NB4 (cell line): ENCODE results near the gene AMHR2.

Experiments used
- DNase-seq: peaks from one replicate; pipeline ENCODE4 v3.0.0; 2010; ENCODE audit warnings: low read depth
- H3K4me3 ChIP-seq: one replicate; pipeline ENCODE4 v1.5.1; 2011; ENCODE audit warnings: mild to moderate bottlenecking, low read depth, low read length, moderate library complexity
- CTCF ChIP-seq: IDR thresholded peaks from one replicate; pipeline ENCODE4 v1.5.1; 2012; ENCODE audit warnings: low read depth, low read length
- MYC ChIP-seq: IDR thresholded peaks from 2 replicates; pipeline ENCODE4 v1.6.1; 2011; ENCODE audit warnings: low read depth, low read length
- POLR2A ChIP-seq: IDR thresholded peaks from 2 replicates; pipeline ENCODE4 v1.6.1; 2011; ENCODE audit warnings: mild to moderate bottlenecking; ENCODE audit not compliant: insufficient read length; ENCODE audit errors: extremely low read depth
- TF ChIP-seq, protein P1 (sequence below): IDR thresholded peaks from 2 replicates; pipeline ENCODE4 v1.6.1; 2011; ENCODE audit warnings: low read depth, low read length

AMHR2 gene

DNA sequence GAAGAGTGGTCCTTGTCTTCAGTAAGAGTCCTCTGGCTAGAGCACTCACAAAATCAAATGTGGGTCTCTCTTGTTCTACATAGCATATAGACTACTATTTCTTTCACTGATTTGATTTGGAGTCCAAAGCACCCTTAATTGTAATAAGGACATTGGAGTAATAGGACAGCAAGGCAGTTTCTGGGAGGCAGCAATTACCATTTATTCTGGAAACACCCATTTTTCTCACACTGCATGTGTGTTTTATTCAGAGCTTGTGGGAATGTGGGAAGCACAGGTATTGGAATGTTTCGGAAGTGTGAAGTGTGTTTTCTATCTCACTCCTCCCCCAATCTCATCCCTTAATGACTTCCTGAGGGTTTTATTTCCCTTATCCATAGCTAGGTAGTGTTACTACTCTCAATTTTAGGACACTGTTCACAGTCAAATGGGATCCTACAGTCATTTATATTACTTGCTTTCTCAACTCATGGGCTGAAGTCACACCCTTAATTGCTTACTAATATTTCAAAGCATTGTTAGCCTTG lies 48.5 kb downstream of the AMHR2 start:
- H3K4me3 ChIP-seq, result no peak overlapping the region
- TF ChIP-seq, protein P1, sequence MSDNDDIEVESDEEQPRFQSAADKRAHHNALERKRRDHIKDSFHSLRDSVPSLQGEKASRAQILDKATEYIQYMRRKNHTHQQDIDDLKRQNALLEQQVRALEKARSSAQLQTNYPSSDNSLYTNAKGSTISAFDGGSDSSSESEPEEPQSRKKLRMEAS, result no peak
- TF ChIP-seq POLR2A, result no peak
- TF ChIP-seq MYC, result no peak
- TF ChIP-seq CTCF, result no peak
- DNase-seq, result no peak

- no peak for TF ChIP-seq POLR2A
- TF ChIP-seq CTCF, result no peak
- TF ChIP-seq, protein P1, result no peak
- TF ChIP-seq MYC, result no peak
- no peak for DNase-seq
Observed at GRCh38 chr12:53474077-53474476, 50.4 kb downstream of the AMHR2 start.

GRCh38 chr12:53474819-53475218 lies 51.2 kb downstream of the AMHR2 start:
- TF ChIP-seq CTCF (no peak), MYC (no peak), POLR2A (no peak)
- TF ChIP-seq, protein P1, result no peak
- DNase-seq, result no peak
- H3K4me3 ChIP-seq, result no peak overlapping the region

More at GRCh38 chr12:53474077-53474476, 50.4 kb downstream of the AMHR2 start:
- no peak overlapping the region for H3K4me3 ChIP-seq

DNA sequence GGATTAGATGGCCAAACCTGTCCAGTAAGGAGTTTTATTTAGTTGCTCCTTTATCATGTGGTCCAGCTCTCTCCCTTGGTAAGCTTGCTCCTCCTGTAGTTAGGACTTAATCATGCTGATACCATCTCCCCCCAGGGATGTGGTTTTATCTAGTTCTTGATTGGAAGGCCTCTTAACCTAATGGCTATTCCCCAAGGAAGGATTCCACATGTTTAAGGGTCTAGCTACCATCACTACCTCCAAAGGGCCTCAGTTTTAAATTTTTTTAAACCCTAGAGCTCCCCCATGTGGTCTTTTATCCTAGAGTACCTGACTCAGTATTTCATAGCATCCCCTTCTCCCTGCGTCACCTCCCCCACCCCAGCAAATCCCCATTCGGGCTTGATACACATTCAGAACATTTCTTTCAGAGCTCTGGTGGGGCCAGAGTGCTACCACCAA lies 53.1 kb downstream of the AMHR2 start:
- H3K4me3 ChIP-seq, result no peak overlapping the region
- peak; percentile 54 for DNase-seq
- peak; percentile 29 for TF ChIP-seq CTCF
- no peak for TF ChIP-seq POLR2A
- TF ChIP-seq, protein P1, result 0 out of 2 replicates have a peak, but pooled peaks have one; percentile 11
- TF ChIP-seq MYC, result no peak

GRCh38 chr12:53478865-53479264 lies 55.2 kb downstream of the AMHR2 start:
- no peak overlapping the region for H3K4me3 ChIP-seq
- no peak for DNase-seq
- TF ChIP-seq POLR2A (no peak), CTCF (no peak), MYC (no peak)
- TF ChIP-seq, protein P1, result no peak

- no peak overlapping the region for H3K4me3 ChIP-seq
- no peak for DNase-seq
- no peak for TF ChIP-seq POLR2A
- TF ChIP-seq CTCF, result no peak
- TF ChIP-seq, protein P1, result no peak
Observed at GRCh38 chr12:53479331-53479730, 55.7 kb downstream of the AMHR2 start.
